GM12878 (cell line): ENCODE measurements around the gene TRIM61. TPM values are rescaled to one million over a fixed set of nuclear protein-coding genes. Genes with fewer than 3 reads are reported as not detected.

Source experiments
- ATAC-seq: fragments of 200-7000 bp; cut with Tn5 transposase; 3 replicates; pipeline ENCODE4 v1.9.1; 2020; ENCODE audit warnings: mild to moderate bottlenecking, moderate library complexity
- BruUV-seq: library from RNA; stranded (reverse); fragments of 400-500 nt; replicated peaks from 2 replicates; lab custom pipeline; 2021; lab: Mats Ljungman, UMichigan
- CTCF ChIA-PET: fragments of 300-600 bp; sonication (Branson Sonifier 250); formaldehyde crosslinking; extraction: SDS; loops from one replicate; lab custom pipeline; 2021; ENCODE audit warnings: inconsistent platforms; lab: Yijun Ruan, JAX
- POLR2A ChIA-PET: fragments of 350-600 bp; formaldehyde crosslinking; extraction: SDS; loops from one replicate; lab custom pipeline; 2021; ENCODE audit warnings: inconsistent platforms; lab: Charles Lee
- RAD21 ChIA-PET: fragments of 300-600 bp; sonication (Branson Sonifier 250); formaldehyde crosslinking; loops from one replicate; lab custom pipeline; 2023; ENCODE audit warnings: antibody characterized with exemption; ENCODE audit not compliant: unreplicated experiment; lab: Charles Lee
- SMC1A ChIA-PET: fragments of 300-600 bp; sonication (Branson Sonifier 250); formaldehyde crosslinking; loops from one replicate; lab custom pipeline; 2023; ENCODE audit not compliant: unreplicated experiment, uncharacterized antibody; lab: Charles Lee
- DNase-seq: peaks from one replicate; pipeline ENCODE4 v3.0.0-alpha.2; 2011; ENCODE audit warnings: low read depth, low spot score
- FAIRE-seq: peaks from 3 replicates; lab custom pipeline; 2011; peaks lifted over from hg19 to GRCh38; lab: Jason Lieb, UNC
- H2AFZ ChIP-seq: 2 replicates; pipeline ENCODE4 v1.6.0; 2011; ENCODE audit warnings: low read depth, low read length, control low read depth; ENCODE audit not compliant: control insufficient read depth
- H3K27ac ChIP-seq: 2 replicates; pipeline ENCODE4 v1.5.1; 2011; ENCODE audit warnings: control low read depth; ENCODE audit not compliant: control insufficient read depth, insufficient read depth
- H3K27me3 ChIP-seq, 2 experiments: replicated peaks in 1 of 2; 2 replicates each; pipeline versions ENCODE4 v1.6.0 to v1.6.1; 2011; ENCODE audit warnings: low read length in 1 of 2; ENCODE audit not compliant: control insufficient read depth in 2 of 2, insufficient read depth in 2 of 2
- H3K36me3 ChIP-seq, 2 experiments: 2 replicates each; pipeline ENCODE4 v1.5.1; 2011; ENCODE audit warnings: low read length in 1 of 2; ENCODE audit not compliant: control insufficient read depth in 2 of 2, insufficient read depth in 2 of 2
- H3K4me1 ChIP-seq: 2 replicates; pipeline ENCODE4 v1.6.1; 2011; ENCODE audit warnings: mild to moderate bottlenecking, low read length, moderate library complexity, mixed read lengths; ENCODE audit not compliant: control insufficient read depth, insufficient read depth
- H3K4me2 ChIP-seq: 2 replicates; pipeline ENCODE4 v1.6.0; 2011; ENCODE audit warnings: control low read depth; ENCODE audit not compliant: control insufficient read depth, insufficient read depth
- H3K4me3 ChIP-seq: fragments of 200-600 bp; sonication (generic); 2 replicates; pipeline ENCODE4 v1.5.1; 2016
- H3K79me2 ChIP-seq: 2 replicates; pipeline ENCODE4 v1.6.0; 2011; ENCODE audit warnings: low read length; ENCODE audit not compliant: control insufficient read depth, insufficient read depth
- H3K9ac ChIP-seq: 2 replicates; pipeline ENCODE4 v1.8.0; 2011; ENCODE audit warnings: low read length, control low read depth, mixed read lengths; ENCODE audit not compliant: control insufficient read depth, insufficient read depth
- H3K9me3 ChIP-seq: replicated peaks from 3 replicates; pipeline ENCODE4 v1.5.1; 2011; ENCODE audit warnings: mild to moderate bottlenecking, low read length; ENCODE audit not compliant: control insufficient read depth, insufficient read depth
- H4K20me1 ChIP-seq: 2 replicates; pipeline ENCODE4 v1.6.0; 2011; ENCODE audit not compliant: control insufficient read depth, insufficient read depth
- ATF3 ChIP-seq: IDR thresholded peaks from 2 replicates; pipeline ENCODE4 v1.6.1; 2011; ENCODE audit warnings: low read depth, mild to moderate bottlenecking, low read length, moderate library complexity, borderline replicate concordance; ENCODE audit errors: extremely low read depth
- CTCF ChIP-seq, 3 experiments: IDR thresholded peaks in 2 of 3; conservative IDR thresholded peaks in 1 of 3; 2 replicates each; pipeline ENCODE4 v1.5.1; 2011; ENCODE audit warnings: low read depth in 3 of 3, low read length in 3 of 3, mild to moderate bottlenecking in 3 of 3, control low read depth in 2 of 3, moderate library complexity in 2 of 3, inconsistent platforms in 1 of 3, mixed read lengths in 1 of 3; ENCODE audit not compliant: control insufficient read depth in 2 of 3, insufficient read depth in 1 of 3; ENCODE audit errors: extremely low read depth in 1 of 3
- HDGF ChIP-seq: fragments of 450-650 bp; IDR thresholded peaks from 2 replicates; pipeline ENCODE4 v1.6.1; 2016; ENCODE audit warnings: antibody characterized with exemption
- RAD21 ChIP-seq: IDR thresholded peaks from 2 replicates; pipeline ENCODE4 v1.6.1; 2011; ENCODE audit warnings: mild to moderate bottlenecking, low read depth, low read length, moderate library complexity; ENCODE audit not compliant: insufficient read depth
- SIN3A ChIP-seq: IDR thresholded peaks from 2 replicates; pipeline ENCODE4 v1.6.1; 2012; ENCODE audit warnings: low read depth, low read length, improper control_type of control experiment
- SMC3 ChIP-seq: IDR thresholded peaks from 2 replicates; pipeline ENCODE4 v1.6.1; 2011; ENCODE audit warnings: low read length, improper control_type of control experiment, borderline replicate concordance
- WGBS: methylation state at CpG from one replicate; pipeline ENCODE4 v1.1.6; 2016; ENCODE audit warnings: low lambda C conversion rate; ENCODE audit not compliant: insufficient replicate concordance, insufficient coverage; ENCODE audit errors: missing lambda C conversion rate; 5-methylcytosine and 5-hydroxymethylcytosine counted together
- in situ Hi-C: fragments of 300-500 bp; cut with MboI; formaldehyde crosslinking; loops from 9 replicates; pipeline ENCODE4 v1.14.3; 2018; ENCODE audit warnings: mixed read lengths
- intact Hi-C: fragments of 100-400 bp; cut with micrococcal nuclease; formaldehyde crosslinking; loops from one replicate; pipeline ENCODE4 v1.14.2; 2022; ENCODE audit not compliant: unreplicated experiment
- polyA plus RNA-seq, 11 experiments: library from polyadenylated mRNA; depleted of rRNA in 4 of 11; unstranded in 6 of 11; stranded (reverse) in 5 of 11; fragments of >200 nt; fragmentation: Nextera tagmentation in 4 of 11; fragmentation: Illumina TruSeq in 1 of 11; extraction: Ambion mirVana in 4 of 11; extraction: Trizol in 1 of 11; gene quantifications; 1 replicate in 1 of 11; 2 replicates in 10 of 11; pipeline versions ENCODE4 v1.2.1 to v1.2.3, GENCODE V29; 2011 to 2016; ENCODE audit warnings: inconsistent platforms in 2 of 11, missing spikeins in 2 of 11, low read depth in 1 of 11
- total RNA-seq, 4 experiments: library from RNA; depleted of rRNA in 3 of 4; stranded (reverse); fragments of >200 nt in 3 of 4; fragmentation: Illumina TruSeq in 1 of 4; extraction: Trizol in 1 of 4; gene quantifications; 2 replicates each; pipeline versions ENCODE4 v1.2.1 to v1.2.3, GENCODE V29; 2013 to 2021

The TRIM61 gene
- total and polyA plus RNA-seq, 10 of the 15 experiments (the other 5 are each of a cell fraction or from before 2014, with no cell fraction given) = 3.2 to 10.9 (median 5.7) TPM

- ATAC-seq = peak; percentile 75
- in situ Hi-C loops = loop anchor here (25.0 kb wide), 1 partner anchor 1787 kb away; the partner anchor contains the start of gene NAF1
- ChIA-PET CTCF (interaction anchor here (0.5 to 8.6 kb wide), 16 partner anchors 8 to 182 kb away, joined by 3 to 185 read pairs (median 4); partner anchors contain the start of gene TRIM61), POLR2A (interaction anchor here (3.3 kb wide), 1 partner anchor 12 kb away, joined by 25 read pairs; no protein-coding TSS in a partner anchor), RAD21 (interaction anchor here (0.5 to 4.7 kb wide), 6 partner anchors 12 to 182 kb away, joined by 3 to 58 read pairs (median 3); no protein-coding TSS in a partner anchor), SMC1A (interaction anchor here (1.0 to 5.2 kb wide), 3 partner anchors 12 to 28 kb away, joined by 3 to 88 read pairs (median 4); partner anchors contain the start of gene TRIM61)
- no peaks in the 10 kb centered on the region for H3K79me2 ChIP-seq
- no peak overlapping the region for H3K4me2 ChIP-seq
- no peak overlapping the region for H3K4me3 ChIP-seq
- no peak overlapping the region for H3K27ac ChIP-seq
- DNase-seq = no peak
- H3K9me3 ChIP-seq = no peaks in the 10 kb centered on the region; the same call in 2 of the 3 replicates
- no peaks in the 10 kb centered on the region; a peak in 2 of 4 replicates for H3K36me3 ChIP-seq
- FAIRE-seq = no peak
- 10% methylated on average over 1 of the region's 1 CpG for WGBS
- TF ChIP-seq RAD21 (0 out of 2 replicates have a peak, but pooled peaks have one; percentile 16), SMC3 (0 out of 2 replicates have a peak, but pooled peaks have one; percentile 0), SIN3A (no peak), CTCF (IDR thresholded peaks at IDR 0.05 in 2 of 3, conservative IDR thresholded peaks at IDR 0.05 in 1 of 3; ENCODE audit: control insufficient read depth in 2 of 3, extremely low read depth in 1 of 3, insufficient read depth in 1 of 3, low read depth in 3 of 3, low read length in 3 of 3) (peak; percentile 24 to 50 (median 39); a peak in 4 of 6 replicates), HDGF (0 out of 2 replicates have a peak, but pooled peaks have one; percentile 36), ATF3 (no peak)
- no peaks in the 10 kb centered on the region for H3K27me3 ChIP-seq
- no TSS peak for BruUV-seq
- H4K20me1 ChIP-seq = no peaks in the 10 kb centered on the region
- intact Hi-C loops = loop anchor here (1.0 kb wide), 1 partner anchor 170 kb away; no protein-coding TSS in a partner anchor
- H3K4me1 ChIP-seq = no peaks in the 10 kb centered on the region
- no peak overlapping the region for H2AFZ ChIP-seq
- H3K9ac ChIP-seq = no peak overlapping the region
Measured at GRCh38 chr4:164949448-164950143, 27.9 kb downstream of the TRIM61 start.
